ENCODE results near the gene B3GNT5.

Gene B3GNT5

GRCh38 chr3:183296944-183297343 is 43.9 kb downstream of the B3GNT5 start:
- no peak for DNase-seq

- DNase-seq = peak; percentile 81
These were observed 45.7 kb downstream of the B3GNT5 start for GRCh38 chr3:183298701-183299153.

DNA sequence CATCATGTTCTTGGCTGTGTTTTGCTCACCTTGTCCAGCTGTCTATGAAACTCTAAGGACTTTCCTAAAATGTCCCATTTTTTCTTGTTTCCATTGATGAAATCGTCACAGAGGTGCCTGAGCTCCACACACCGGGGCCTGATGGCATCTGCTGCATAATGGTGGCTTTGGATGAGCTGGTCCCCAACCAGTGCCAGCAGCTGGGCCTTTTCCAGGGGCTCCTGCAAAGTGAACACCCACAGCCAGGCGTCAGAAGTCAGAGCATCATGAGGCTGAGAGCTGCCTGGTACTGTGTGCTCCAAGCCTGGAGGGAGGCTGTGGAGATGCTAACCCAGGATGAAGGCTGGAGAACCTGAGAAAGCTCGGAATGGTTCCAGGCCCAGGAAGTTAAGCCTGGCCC is 46.9 kb downstream of the B3GNT5 start:
- DNase-seq = no peak

- DNase-seq = no peak
These were observed 48.0 kb downstream of the B3GNT5 start for GRCh38 chr3:183300996-183301562.

- no peak for DNase-seq
These were observed 49.0 kb downstream of the B3GNT5 start for GRCh38 chr3:183301937-183302580.

DNA sequence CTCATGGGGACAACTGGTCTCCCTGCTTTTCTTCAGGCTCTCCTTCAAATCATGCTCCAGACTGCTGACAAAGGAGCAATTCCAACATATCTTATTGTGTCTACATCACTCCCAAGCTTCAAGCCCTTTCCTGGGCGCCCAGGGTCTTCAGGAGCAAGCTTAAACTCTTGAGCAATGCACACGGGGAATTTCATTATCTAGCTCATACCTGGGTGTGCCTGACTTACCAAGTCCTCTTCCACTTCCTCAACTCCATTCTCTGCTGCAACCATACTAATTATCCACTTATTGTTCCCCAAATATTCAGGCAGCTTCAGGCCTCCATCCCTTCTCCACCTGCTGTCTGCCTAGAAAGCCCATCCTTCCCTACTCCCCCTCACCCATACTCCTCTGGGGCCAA is 50.6 kb downstream of the B3GNT5 start:
- DNase-seq = no peak

GRCh38 chr3:183306798-183307671 is 54.0 kb downstream of the B3GNT5 start:
- peak; percentile 85 for DNase-seq

DNA sequence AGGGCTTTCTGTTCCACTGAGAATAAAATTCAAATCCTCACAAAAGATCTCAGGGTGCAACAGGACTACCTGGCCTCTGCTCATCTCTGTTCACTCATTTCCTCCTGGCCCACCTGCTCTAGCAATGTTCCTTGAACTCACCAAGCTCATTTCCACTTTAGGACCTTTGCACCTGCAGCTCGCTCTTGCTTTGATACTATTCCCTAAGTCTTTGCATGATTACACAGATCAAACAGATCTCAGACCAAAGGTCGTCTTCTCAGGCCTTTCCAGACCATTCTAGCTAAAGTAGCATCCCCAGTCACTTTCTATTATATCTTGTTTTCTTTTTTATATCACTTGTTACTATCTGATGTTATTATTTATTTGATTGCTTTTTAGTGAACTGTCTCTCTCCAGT is 54.7 kb downstream of the B3GNT5 start:
- peak; percentile 63 for DNase-seq

DNA sequence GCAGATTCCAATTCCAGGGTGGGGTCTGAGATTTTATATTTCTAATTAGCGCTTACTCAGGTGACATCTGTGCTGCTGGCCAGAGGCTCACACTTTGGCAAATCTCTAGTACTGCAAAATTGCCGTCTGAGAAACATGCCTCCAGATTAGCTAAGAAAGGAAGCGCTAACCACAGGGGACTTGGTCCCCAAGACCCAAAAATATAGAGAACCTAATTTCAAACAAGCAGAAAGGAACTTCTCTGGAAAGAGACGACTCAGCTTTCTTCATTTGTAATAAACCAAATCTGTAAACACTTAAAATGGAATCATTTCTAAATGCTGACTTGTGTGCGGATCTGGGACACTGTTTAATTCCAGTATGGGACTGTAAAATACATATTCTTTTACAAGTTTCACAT is 55.7 kb downstream of the B3GNT5 start:
- no peak for DNase-seq

- no peak for DNase-seq
These were observed 56.2 kb downstream of the B3GNT5 start for GRCh38 chr3:183309276-183309675.

- DNase-seq = no peak
These were observed 57.9 kb downstream of the B3GNT5 start for GRCh38 chr3:183310936-183311335.

DNA sequence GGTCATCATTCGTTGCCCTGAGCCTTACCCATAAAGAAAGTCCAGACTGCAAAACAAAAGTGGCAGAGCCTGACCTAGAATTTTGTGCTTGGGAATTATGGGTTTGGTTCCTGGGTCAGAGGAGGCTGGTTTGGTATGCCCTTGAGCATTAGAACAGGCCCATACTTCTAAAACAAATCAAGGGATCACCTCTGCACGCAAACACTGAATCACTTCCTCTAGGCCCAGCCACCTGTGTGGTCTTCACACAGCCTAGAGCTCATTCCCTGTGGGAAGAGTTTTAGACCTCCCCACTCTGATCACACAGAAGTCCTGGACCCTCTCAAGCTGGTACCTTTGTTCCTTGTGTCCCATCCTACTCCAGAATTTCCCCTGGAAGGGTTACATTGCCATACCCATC is 59.4 kb downstream of the B3GNT5 start:
- peak; percentile 33 for DNase-seq

DNA sequence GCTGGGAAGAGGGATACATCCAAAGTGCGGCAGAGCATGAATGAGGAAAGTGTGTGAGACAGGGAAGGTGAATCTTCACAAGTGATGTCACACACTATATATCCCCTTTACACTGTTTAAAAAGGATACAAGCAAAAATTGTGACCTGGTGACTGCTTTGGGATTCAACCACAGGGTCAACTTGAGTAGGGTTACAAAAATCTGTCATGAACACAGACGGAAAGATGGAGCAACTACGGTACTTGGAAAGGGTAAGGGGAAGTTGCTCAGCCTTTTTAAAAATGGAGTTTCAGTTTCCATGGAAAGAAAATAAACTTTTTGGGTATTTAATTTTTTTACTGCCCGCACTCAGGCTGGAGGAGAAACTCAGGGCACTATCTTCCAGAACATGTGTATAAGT is 60.3 kb downstream of the B3GNT5 start:
- DNase-seq = no peak

DNA sequence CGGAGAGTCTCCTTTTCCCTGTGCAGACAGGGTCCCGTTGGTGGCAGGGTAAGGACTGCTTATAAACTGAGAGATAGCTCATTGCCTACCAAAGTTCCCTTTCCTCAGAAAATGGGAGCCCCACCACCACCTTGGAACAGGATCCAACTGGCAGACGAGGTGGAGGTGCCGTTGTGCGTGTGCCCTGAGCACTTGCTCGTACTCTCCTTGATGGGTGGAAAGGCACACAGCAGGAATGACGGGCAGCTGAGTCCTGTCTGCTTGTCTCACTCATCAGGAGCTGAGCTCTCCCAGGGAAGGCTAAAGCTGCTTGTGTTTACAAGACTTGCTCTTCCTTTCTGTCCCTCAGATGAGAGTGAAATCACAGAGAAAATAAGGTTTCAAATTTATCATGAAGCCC is 60.7 kb downstream of the B3GNT5 start:
- DNase-seq = no peak

DNA sequence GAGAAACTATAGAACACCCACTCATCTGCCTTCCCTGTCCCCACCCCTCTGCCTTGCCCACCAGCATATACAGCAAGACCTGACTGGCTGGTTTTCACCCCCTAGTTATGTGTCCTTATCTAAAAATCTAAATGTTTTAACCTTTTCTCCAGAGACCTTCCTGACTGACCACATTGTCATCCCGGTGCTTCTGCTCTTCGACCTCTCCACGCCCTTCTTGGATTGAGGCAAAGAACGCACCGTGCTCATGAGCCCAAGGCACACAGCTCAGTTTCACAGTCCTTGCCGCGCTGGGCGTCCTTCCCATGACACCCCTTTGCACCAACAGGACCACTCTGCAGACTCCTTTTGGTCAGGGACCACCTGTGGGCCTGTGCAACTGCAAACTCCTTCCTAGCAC is 62.7 kb downstream of the B3GNT5 start:
- DNase-seq = no peak

- no peak for DNase-seq
These were observed 64.2 kb downstream of the B3GNT5 start for GRCh38 chr3:183317271-183317670.

DNA sequence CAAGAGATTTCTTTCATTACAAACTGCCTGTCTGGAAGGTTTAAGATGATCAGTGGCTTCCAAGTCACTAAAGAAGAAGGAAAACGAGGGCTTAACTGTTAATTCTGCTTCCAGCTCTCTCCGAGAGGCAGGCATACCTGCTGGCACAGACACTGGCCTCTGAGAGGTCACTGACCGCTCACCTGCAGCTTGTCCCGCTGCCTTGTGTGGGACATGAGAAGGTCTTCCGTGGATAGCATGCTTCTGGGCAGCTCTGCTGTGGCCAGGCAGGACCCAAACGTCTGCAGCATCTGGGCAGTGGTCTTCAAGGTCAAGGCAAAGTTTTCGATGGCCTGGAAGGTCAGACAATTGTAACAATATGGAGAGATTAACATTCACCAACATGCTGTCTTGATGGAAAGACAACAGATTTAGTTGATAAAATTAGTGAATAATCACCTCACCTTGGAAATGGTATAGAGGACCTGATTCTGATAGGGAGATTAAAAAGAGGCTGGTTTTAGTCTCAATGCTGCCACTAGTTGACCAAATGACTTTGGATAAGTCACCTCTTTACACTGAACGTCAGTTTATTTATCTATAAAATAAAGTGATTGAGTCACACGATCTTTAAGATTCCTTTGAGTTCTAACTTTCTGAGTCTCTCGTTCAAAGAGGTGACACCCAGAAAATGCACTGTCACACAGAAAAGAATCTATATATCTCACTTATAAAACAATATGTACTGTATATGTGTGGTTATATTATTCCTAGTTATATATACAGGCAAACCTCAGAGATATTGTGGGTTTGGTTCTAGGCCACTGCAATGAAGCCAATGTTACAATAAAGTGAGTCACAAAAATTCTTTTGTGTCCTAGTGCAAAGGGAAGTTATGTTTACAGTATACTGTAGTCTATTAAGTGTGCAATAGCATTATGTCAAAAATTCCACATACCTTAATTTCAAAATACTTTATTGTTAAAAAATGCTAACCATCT is 65.1 kb downstream of the B3GNT5 start:
- no peak for DNase-seq

GRCh38 chr3:183318877-183319276 is 65.8 kb downstream of the B3GNT5 start:
- DNase-seq = no peak

DNA sequence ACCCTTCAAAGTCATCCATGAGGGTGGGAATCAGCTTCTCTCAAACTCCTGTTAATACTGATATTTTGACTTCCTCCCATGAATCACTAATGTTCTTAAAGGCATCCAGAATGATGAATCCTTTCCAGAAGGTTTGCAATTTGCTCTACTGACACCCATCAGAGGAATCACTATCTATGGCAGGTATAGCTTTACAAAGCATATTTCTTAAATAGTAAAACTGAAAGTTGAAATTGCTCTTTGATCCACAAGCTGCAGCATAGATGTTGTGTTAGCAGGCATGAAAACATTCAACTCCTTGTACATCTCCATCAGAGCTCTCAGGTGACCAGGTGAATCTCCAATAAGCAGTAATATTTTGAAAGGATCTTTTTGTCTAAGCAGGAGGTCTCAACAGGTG is 66.3 kb downstream of the B3GNT5 start:
- DNase-seq = no peak
